T-helper 2 cell treated with Interferon-gamma antibody and Interleukin-4, amounts not matched to agents 5 μg/mL and 100 μg/mL, for 36 hours (primary cell): ENCODE measurements around the gene GATA5.

Source experiments
- DNase-seq: peaks from one replicate; pipeline ENCODE4 v3.0.0; 2021; ENCODE audit warnings: low spot score
- H3K27ac Mint-ChIP-seq: one replicate; pipeline ENCODE4 v1.8.0; 2021; ENCODE audit warnings: mild to moderate bottlenecking, mixed read lengths
- H3K27me3 Mint-ChIP-seq: one replicate; pipeline ENCODE4 v1.8.0; 2021; ENCODE audit warnings: low read depth, mixed read lengths
- H3K36me3 Mint-ChIP-seq: one replicate; pipeline ENCODE4 v1.8.0; 2021; ENCODE audit warnings: low read depth, mixed read lengths
- H3K4me1 Mint-ChIP-seq: one replicate; pipeline ENCODE4 v1.8.0; 2021; ENCODE audit warnings: low read depth, mixed read lengths
- H3K4me3 Mint-ChIP-seq: one replicate; pipeline ENCODE4 v1.8.0; 2022; ENCODE audit warnings: mild to moderate bottlenecking, moderate library complexity, mixed read lengths
- H3K9me3 Mint-ChIP-seq: one replicate; pipeline ENCODE4 v1.8.0; 2021; ENCODE audit warnings: mixed read lengths

GATA5 gene

DNA sequence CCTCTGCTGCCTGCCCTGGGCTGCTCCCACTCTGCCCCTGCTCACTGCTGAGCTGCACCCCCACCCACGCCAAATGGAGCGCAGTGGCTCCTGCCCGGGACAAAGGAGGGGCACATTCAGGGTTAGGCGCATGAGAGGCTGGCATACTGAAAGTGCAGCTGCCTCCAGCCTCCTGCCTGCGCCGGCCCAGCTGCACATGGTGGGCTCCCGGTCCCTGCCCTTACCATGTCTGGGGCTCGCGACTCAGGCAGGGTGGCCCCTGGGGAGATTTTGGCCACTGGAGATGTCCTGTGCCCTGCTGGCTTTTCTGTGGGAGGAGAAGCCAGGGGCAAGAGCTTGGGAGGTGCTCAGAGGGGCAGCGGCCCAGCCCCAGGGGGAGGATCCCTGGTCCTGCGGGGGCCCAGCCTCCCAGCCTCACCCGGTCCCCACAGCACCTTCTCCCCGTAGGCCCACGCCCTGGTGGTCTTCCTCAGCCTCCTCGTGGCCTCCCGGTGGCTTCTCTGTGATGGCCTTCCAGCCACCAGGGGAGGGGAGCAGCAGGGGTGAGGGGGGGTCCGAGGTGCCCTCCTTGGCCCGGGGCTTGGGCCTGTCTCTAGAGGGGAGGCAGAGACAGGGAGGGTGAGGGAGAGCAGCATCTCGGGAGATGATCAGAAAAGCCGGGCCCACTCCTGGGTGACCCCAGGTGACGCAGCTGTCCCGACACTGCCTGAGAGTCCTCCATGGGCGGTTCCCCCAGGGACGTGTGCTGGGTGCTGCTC lies 60.3 kb downstream of the GATA5 start:
- Mint-ChIP-seq H3K27me3 (no peaks in the 10 kb centered on the region), H3K4me3 (no peak overlapping the region), H3K4me1 (no peaks in the 10 kb centered on the region), H3K9me3 (no peaks in the 10 kb centered on the region), H3K27ac (no peak overlapping the region), H3K36me3 (no peaks in the 10 kb centered on the region)
- no peak for DNase-seq

DNA sequence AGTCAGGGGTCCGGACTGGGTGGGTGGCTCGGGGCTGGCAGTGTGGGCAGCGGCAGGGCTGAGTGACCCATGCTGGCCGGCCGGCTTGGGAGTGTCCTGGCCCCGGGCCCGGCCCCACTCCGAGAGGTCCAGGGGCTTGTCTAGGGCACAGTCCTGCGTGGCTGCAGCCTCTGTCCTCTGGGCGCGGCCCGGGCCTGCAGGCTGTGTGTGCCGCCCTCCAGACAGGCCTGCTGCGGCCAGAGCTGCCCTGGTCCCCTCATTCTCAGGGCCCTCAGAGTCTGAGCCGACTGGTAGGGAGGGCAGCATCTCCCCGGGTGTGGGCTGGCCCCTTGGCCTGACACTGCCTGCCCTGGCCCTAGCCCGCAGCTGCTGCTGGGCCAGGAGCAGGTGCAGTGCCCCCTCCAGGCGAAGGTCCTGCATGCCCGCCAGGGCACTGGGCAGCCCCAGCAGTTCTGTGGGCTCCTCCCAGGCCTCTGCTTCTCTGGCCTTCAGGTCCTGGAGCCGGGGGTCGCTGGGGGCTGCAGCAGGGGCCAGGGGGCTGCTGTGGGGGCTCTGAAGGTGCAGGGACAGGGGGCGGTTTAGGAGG lies 61.8 kb downstream of the GATA5 start:
- no peaks in the 10 kb centered on the region for H3K9me3 Mint-ChIP-seq
- H3K27ac Mint-ChIP-seq: no peak overlapping the region
- no peak for DNase-seq
- no peaks in the 10 kb centered on the region for H3K27me3 Mint-ChIP-seq
- no peak overlapping the region for H3K4me3 Mint-ChIP-seq
- no peaks in the 10 kb centered on the region for H3K36me3 Mint-ChIP-seq
- H3K4me1 Mint-ChIP-seq: peaks cover 8% of the 10 kb centered on the region
